Activated naive CD4-positive, alpha-beta T cell treated with Interleukin-2 at 50 U/mL for 16 hours (primary cell): ENCODE data around the gene CXXC5.
"Not testable (repeated sequence)": the region's sequence is repeated elsewhere in the genome, so short reads cannot be mapped to it uniquely, and the experiment has no call there.

Experiments
- DNase-seq: peaks from one replicate; pipeline ENCODE4 v3.0.0-alpha.2; 2020

CXXC5 gene

GRCh38 chr5:139696894-139697658 is 48.9 kb downstream of the CXXC5 start:
- peak; percentile 18 for DNase-seq

GRCh38 chr5:139698490-139699146 is 50.5 kb downstream of the CXXC5 start:
- no peak for DNase-seq

- no peak for DNase-seq
These were observed 51.2 kb downstream of the CXXC5 start for GRCh38 chr5:139699351-139699750.

- DNase-seq: no peak
These were observed 52.5 kb downstream of the CXXC5 start for GRCh38 chr5:139700711-139701055.

GRCh38 chr5:139701056-139701741 is 53.0 kb downstream of the CXXC5 start:
- DNase-seq: no peak

GRCh38 chr5:139702548-139702947 is 54.4 kb downstream of the CXXC5 start:
- DNase-seq: no peak

GRCh38 chr5:139704748-139705147 is 56.6 kb downstream of the CXXC5 start:
- no peak for DNase-seq

- DNase-seq: no peak
These were observed 57.0 kb downstream of the CXXC5 start for GRCh38 chr5:139705191-139705590.

GRCh38 chr5:139705655-139706587 is 57.8 kb downstream of the CXXC5 start:
- DNase-seq: no peak

- DNase-seq: no peak
These were observed 59.4 kb downstream of the CXXC5 start for GRCh38 chr5:139707445-139708003.

GRCh38 chr5:139708434-139708861 is 60.3 kb downstream of the CXXC5 start:
- DNase-seq: no peak

- DNase-seq: no peak
These were observed 60.9 kb downstream of the CXXC5 start for GRCh38 chr5:139708877-139709581.

- DNase-seq: peak; percentile 5
These were observed 61.6 kb downstream of the CXXC5 start for GRCh38 chr5:139709582-139710318.

- peak; percentile 55 for DNase-seq
These were observed 62.3 kb downstream of the CXXC5 start for GRCh38 chr5:139710319-139711066.

GRCh38 chr5:139711067-139711905 is 63.1 kb downstream of the CXXC5 start:
- DNase-seq: peak; percentile 59

- DNase-seq: no peak
These were observed 63.7 kb downstream of the CXXC5 start for GRCh38 chr5:139711906-139712224.

- DNase-seq: no peak
These were observed 64.3 kb downstream of the CXXC5 start for GRCh38 chr5:139712412-139712811.

GRCh38 chr5:139713898-139714297 is 65.7 kb downstream of the CXXC5 start:
- DNase-seq: not testable (repeated sequence)

GRCh38 chr5:139717221-139717620 is 69.1 kb downstream of the CXXC5 start:
- DNase-seq: no peak
